K562 (cell line): ENCODE data around the gene C16orf96. TPM values are rescaled to one million over a fixed set of nuclear protein-coding genes. Genes with fewer than 3 reads are reported as not detected.

Source experiments
- BHLHE40 ChIP-seq: IDR thresholded peaks from 2 replicates; pipeline ENCODE4 v1.6.1; 2011; ENCODE audit warnings: low read length, improper control_type of control experiment
- CREB3L1 ChIP-seq: fragments of 450-650 bp; IDR thresholded peaks from 2 replicates; pipeline ENCODE4 v1.6.1; 2014; ENCODE audit warnings: low read depth, mild to moderate bottlenecking, moderate library complexity, borderline replicate concordance
- ELF4 ChIP-seq: fragments of 450-650 bp; formaldehyde crosslinking; IDR thresholded peaks from 2 replicates; pipeline ENCODE4 v1.4.0; 2022; ENCODE audit warnings: missing genetic modification characterization
- ESRRA ChIP-seq: fragments of 450-650 bp; IDR thresholded peaks from 2 replicates; pipeline ENCODE4 v1.6.1; 2014; ENCODE audit warnings: low read depth, mild to moderate bottlenecking, moderate library complexity, borderline replicate concordance
- EZH2 ChIP-seq: IDR thresholded peaks from 2 replicates; pipeline ENCODE4 v1.6.1; 2012; ENCODE audit warnings: low read depth, mild to moderate bottlenecking, inconsistent platforms, low read length, borderline replicate concordance
- FOXA3 ChIP-seq, 2 experiments: fragments of 450-650 bp in 1 of 2; sonication (generic) in 1 of 2; formaldehyde crosslinking; IDR thresholded peaks in 1 of 2; conservative IDR thresholded peaks in 1 of 2; 2 replicates each; pipeline versions ENCODE4 v1.4.0 to v1.8.0; 2020 to 2022; ENCODE audit warnings: mild to moderate bottlenecking in 2 of 2, missing genetic modification reagents in 1 of 2
- FOXK2 ChIP-seq, 2 experiments: fragments of 450-650 bp; IDR thresholded peaks in 1 of 2; conservative IDR thresholded peaks in 1 of 2; 2 replicates each; pipeline ENCODE4 v1.6.1; 2016; ENCODE audit warnings: low read depth in 2 of 2, mild to moderate bottlenecking in 1 of 2
- GABPB1 ChIP-seq: sonication (generic); formaldehyde crosslinking; IDR thresholded peaks from 2 replicates; pipeline ENCODE4 v1.8.0; 2022; ENCODE audit warnings: mild to moderate bottlenecking, missing genetic modification reagents
- HDAC8 ChIP-seq: fragments of 450-650 bp; IDR thresholded peaks from 2 replicates; pipeline ENCODE4 v1.6.1; 2016; ENCODE audit warnings: mild to moderate bottlenecking, missing genetic modification characterization, moderate library complexity, missing compliant biosample characterization
- HOXB6 ChIP-seq: fragments of 250-450 bp; sonication (Bioruptor Pico); IDR thresholded peaks from 2 replicates; pipeline ENCODE4 v1.5.1; 2022; ENCODE audit warnings: mild to moderate bottlenecking, borderline replicate concordance
- NEUROD1 ChIP-seq: fragments of 150-350 bp; IDR thresholded peaks from 2 replicates; pipeline ENCODE4 v1.6.1; 2014; ENCODE audit warnings: borderline replicate concordance, low read length, low read depth; ENCODE audit not compliant: partially characterized antibody
- NR4A1 ChIP-seq, 2 experiments: fragments of 250-450 bp in 1 of 2; fragments of 450-650 bp in 1 of 2; sonication (Bioruptor Pico) in 1 of 2; IDR thresholded peaks; 2 replicates each; pipeline versions ENCODE4 v1.4.0 to v1.6.1; 2016 to 2020; ENCODE audit warnings: mild to moderate bottlenecking in 2 of 2, missing compliant biosample characterization in 1 of 2, missing genetic modification characterization in 1 of 2, moderate library complexity in 1 of 2
- SREBF2 ChIP-seq: sonication (generic); formaldehyde crosslinking; IDR thresholded peaks from 2 replicates; pipeline ENCODE4 v1.4.0; 2020; ENCODE audit warnings: mild to moderate bottlenecking, missing genetic modification reagents
- TAF1 ChIP-seq: IDR thresholded peaks from 2 replicates; pipeline ENCODE4 v1.6.1; 2011; ENCODE audit warnings: mild to moderate bottlenecking, low read length, moderate library complexity; ENCODE audit not compliant: insufficient read depth, control insufficient read depth, severe bottlenecking; ENCODE audit errors: extremely low read depth
- ZBTB7A ChIP-seq: IDR thresholded peaks from 2 replicates; pipeline ENCODE4 v1.6.1; 2011; ENCODE audit warnings: low read depth, mild to moderate bottlenecking, low read length, moderate library complexity, borderline replicate concordance; ENCODE audit not compliant: control insufficient read depth
- ZNF197 ChIP-seq: fragments of 200-800 bp; sonication (Bioruptor generic); IDR thresholded peaks from 2 replicates; pipeline ENCODE4 v1.6.1; 2016; ENCODE audit warnings: low read depth, missing genetic modification characterization, missing compliant biosample characterization
- ZNF217 ChIP-seq: sonication (generic); formaldehyde crosslinking; IDR thresholded peaks from 2 replicates; pipeline ENCODE4 v1.8.0; 2022; ENCODE audit warnings: mild to moderate bottlenecking, missing genetic modification reagents
- ZNF444 ChIP-seq: fragments of 250-450 bp; sonication (Bioruptor Pico); IDR thresholded peaks from 2 replicates; pipeline ENCODE4 v1.4.0; 2020; ENCODE audit warnings: mild to moderate bottlenecking, moderate library complexity
- polyA plus RNA-seq, 8 experiments: library from polyadenylated mRNA; depleted of rRNA in 4 of 8; stranded (reverse) in 5 of 8; unstranded in 3 of 8; fragments of >200 nt; fragmentation: Nextera tagmentation in 2 of 8; fragmentation: Illumina TruSeq in 1 of 8; extraction: Ambion mirVana in 2 of 8; extraction: Trizol in 1 of 8; gene quantifications; 2 replicates each; pipeline versions ENCODE4 v1.2.1 to v1.2.3, GENCODE V29; 2011 to 2014; ENCODE audit warnings: inconsistent platforms in 1 of 8, missing spikeins in 1 of 8
- total RNA-seq, 7 experiments: library from RNA; depleted of rRNA in 6 of 7; stranded (reverse); fragments of >200 nt in 6 of 7; fragmentation: Illumina TruSeq in 2 of 7; extraction: Trizol in 2 of 7; gene quantifications; 2 replicates each; pipeline versions ENCODE4 v1.2.1 to v1.2.3, GENCODE V29; 2011 to 2021; ENCODE audit warnings: low replicate concordance in 1 of 7
- TF ChIP-seq, protein P1 (sequence below): fragments of 450-650 bp; IDR thresholded peaks from 2 replicates; pipeline ENCODE4 v1.6.1; 2018; ENCODE audit warnings: mild to moderate bottlenecking, low read depth; ENCODE audit not compliant: partially characterized antibody
- TF ChIP-seq, protein P2 (sequence below): fragments of 200-800 bp; sonication (Bioruptor generic); IDR thresholded peaks from 2 replicates; pipeline ENCODE4 v1.6.1; 2017; ENCODE audit warnings: missing genetic modification characterization, missing compliant biosample characterization
- TF ChIP-seq, protein P3 (sequence below): sonication (generic); formaldehyde crosslinking; IDR thresholded peaks from 2 replicates; pipeline ENCODE4 v1.8.0; 2022; ENCODE audit warnings: missing genetic modification reagents, mild to moderate bottlenecking, moderate library complexity, borderline replicate concordance

C16orf96 gene
- total and polyA plus RNA-seq, 9 of the 15 experiments (the other 6 are each of a cell fraction or from before 2014, with no cell fraction given), result not detected

DNA sequence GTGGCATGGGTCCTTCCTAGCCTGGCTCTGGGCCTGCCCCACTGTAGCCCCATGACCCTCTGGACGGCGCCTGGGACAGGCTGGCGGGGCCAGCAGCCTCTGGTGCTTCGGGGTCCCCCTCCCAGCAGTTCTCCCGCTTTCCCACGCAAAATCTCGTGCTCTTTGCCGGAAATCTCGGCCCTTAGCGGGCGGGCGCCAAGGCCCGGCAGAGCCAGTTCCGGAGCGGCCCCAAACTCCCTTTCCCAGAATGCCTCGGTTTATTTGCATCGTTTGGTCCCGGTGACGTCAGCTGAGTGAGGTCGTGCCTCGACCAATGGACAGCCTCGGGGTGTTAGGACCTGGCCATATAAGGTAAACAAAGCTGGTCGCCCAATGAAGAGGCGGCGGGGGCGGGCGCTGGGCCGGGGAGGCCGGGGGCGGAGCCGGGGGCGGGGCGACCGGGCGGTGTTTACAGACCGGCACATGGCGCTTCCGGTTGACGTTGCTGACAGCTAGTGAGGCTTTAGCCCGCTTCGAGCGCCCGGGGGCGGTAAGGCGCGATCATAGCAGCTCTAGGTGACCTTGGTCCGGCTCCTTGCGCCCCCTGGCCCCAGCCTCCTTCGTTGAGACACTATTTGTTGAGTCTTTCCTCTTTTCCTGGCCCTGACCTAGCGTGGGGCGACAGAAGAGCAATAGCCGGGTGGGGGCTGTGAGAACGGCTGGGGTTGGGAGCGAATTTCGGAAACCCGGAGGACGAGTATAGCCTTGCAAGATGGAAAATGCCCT is 60.1 kb downstream of the C16orf96 start (continued):
- TF ChIP-seq ZNF197 (CRISPR knock-in tag) (peak; percentile 91), CREB3L1 (peak; percentile 84), EZH2 (no peak), HDAC8 (tag) (no peak), NEUROD1 (peak; percentile 91), NR4A1 (CRISPR knock-in tag; IDR thresholded peaks at IDR 0.05) (no peak), NR4A1 (tag; IDR thresholded peaks at IDR 0.05) (no peak), BHLHE40 (peak; percentile 58), GABPB1 (peak; percentile 84), FOXA3 (CRISPR knock-in tag; conservative IDR thresholded peaks at IDR 0.05 in 1 of 2, IDR thresholded peaks at IDR 0.05 in 1 of 2) (peak; percentile 12 to 73; a peak in 2 of 4 replicates), SREBF2 (no peak), FOXK2 (conservative IDR thresholded peaks at IDR 0.05 in 1 of 2, IDR thresholded peaks at IDR 0.05 in 1 of 2; ENCODE audit: low read depth in 2 of 2) (peak; percentile 93 to 94), ESRRA (peak; percentile 100), ZBTB7A (peak; percentile 97), ZNF217 (CRISPR knock-in tag) (no peak), HOXB6 (CRISPR knock-in tag) (no peak), ELF4 (CRISPR knock-in tag) (peak; percentile 28; the same call in 1 of the 2 replicates), TAF1 (peak; percentile 74), ZNF444 (CRISPR knock-in tag) (no peak)
- TF ChIP-seq, protein P1, sequence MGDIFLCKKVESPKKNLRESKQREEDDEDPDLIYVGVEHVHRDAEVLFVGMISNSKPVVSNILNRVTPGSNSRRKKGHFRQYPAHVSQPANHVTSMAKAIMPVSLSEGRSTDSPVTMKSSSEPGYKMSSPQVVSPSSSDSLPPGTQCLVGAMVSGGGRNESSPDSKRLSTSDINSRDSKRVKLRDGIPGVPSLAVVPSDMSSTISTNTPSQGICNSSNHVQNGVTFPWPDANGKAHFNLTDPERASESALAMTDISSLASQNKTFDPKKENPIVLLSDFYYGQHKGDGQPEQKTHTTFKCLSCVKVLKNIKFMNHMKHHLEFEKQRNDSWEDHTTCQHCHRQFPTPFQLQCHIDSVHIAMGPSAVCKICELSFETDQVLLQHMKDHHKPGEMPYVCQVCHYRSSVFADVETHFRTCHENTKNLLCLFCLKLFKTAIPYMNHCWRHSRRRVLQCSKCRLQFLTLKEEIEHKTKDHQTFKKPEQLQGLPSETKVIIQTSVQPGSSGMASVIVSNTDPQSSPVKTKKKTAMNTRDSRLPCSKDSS, result no peak
- TF ChIP-seq, protein P2, sequence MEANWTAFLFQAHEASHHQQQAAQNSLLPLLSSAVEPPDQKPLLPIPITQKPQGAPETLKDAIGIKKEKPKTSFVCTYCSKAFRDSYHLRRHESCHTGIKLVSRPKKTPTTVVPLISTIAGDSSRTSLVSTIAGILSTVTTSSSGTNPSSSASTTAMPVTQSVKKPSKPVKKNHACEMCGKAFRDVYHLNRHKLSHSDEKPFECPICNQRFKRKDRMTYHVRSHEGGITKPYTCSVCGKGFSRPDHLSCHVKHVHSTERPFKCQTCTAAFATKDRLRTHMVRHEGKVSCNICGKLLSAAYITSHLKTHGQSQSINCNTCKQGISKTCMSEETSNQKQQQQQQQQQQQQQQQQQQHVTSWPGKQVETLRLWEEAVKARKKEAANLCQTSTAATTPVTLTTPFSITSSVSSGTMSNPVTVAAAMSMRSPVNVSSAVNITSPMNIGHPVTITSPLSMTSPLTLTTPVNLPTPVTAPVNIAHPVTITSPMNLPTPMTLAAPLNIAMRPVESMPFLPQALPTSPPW (CRISPR knock-in tag), result peak; percentile 77; the same call in 1 of the 2 replicates
- TF ChIP-seq, protein P3, sequence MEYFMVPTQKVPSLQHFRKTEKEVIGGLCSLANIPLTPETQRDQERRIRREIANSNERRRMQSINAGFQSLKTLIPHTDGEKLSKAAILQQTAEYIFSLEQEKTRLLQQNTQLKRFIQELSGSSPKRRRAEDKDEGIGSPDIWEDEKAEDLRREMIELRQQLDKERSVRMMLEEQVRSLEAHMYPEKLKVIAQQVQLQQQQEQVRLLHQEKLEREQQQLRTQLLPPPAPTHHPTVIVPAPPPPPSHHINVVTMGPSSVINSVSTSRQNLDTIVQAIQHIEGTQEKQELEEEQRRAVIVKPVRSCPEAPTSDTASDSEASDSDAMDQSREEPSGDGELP (CRISPR knock-in tag), result peak; percentile 64
